Testis (tissue), 2 donors: ENCODE data around the gene PRR36.

ENCODE experiments used
- POLR2A ChIP-seq: fragments of 450-650 bp; IDR thresholded peaks from one replicate; pipeline ENCODE4 v1.6.1; 2017; ENCODE audit warnings: antibody characterized with exemption, mild to moderate bottlenecking, moderate library complexity
- TF ChIP-seq, protein P1 (sequence below), 3 experiments: fragments of 450-650 bp in 2 of 3; fragments of 200-600 bp in 1 of 3; sonication (generic) in 1 of 3; IDR thresholded peaks; one replicate each; pipeline ENCODE4 v1.5.1; 2016 to 2019; ENCODE audit warnings: antibody characterized with exemption in 3 of 3, mild to moderate bottlenecking in 2 of 3, moderate library complexity in 1 of 3

DNA sequence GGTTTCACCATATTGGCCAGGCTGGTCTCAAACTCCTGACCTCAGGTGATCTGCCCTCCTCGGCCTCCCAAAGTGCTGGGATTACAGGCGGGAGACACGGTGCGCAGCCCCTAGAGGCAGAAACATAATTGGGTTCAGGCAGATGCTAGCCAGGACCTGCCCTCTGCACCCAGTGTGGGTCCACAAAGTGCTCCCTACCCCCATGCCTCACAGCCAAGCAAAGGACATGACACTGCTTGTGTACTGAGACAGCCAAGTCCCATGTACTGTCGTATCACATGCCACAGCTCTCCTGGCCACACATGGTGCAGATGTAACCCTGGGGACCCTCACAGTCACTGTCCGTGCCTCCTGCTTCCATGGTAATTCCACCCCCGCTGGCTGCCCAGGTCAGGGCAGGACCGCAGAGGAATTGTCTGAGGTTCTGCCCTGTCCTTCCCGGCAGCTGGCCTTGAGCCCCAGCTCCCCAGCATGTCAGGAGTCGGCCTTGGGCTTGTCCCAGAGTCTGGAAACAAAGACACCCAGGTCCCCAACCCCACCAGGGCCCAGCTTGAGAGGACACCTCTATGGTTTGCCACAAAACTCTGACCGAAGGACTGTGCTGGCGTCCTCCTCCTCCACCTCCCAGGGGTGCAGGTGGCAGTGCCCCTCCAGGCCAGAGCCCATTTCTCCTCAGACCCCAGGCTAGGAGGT is 7.6 kb downstream of the PRR36 start:
- TF ChIP-seq, protein P1, sequence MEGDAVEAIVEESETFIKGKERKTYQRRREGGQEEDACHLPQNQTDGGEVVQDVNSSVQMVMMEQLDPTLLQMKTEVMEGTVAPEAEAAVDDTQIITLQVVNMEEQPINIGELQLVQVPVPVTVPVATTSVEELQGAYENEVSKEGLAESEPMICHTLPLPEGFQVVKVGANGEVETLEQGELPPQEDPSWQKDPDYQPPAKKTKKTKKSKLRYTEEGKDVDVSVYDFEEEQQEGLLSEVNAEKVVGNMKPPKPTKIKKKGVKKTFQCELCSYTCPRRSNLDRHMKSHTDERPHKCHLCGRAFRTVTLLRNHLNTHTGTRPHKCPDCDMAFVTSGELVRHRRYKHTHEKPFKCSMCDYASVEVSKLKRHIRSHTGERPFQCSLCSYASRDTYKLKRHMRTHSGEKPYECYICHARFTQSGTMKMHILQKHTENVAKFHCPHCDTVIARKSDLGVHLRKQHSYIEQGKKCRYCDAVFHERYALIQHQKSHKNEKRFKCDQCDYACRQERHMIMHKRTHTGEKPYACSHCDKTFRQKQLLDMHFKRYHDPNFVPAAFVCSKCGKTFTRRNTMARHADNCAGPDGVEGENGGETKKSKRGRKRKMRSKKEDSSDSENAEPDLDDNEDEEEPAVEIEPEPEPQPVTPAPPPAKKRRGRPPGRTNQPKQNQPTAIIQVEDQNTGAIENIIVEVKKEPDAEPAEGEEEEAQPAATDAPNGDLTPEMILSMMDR (IDR thresholded peaks at IDR 0.05) = no peak
- TF ChIP-seq POLR2A = no peak
